Naive thymus-derived CD4-positive, alpha-beta T cell (primary cell): ENCODE results near the gene ACOX1. TPM values are rescaled to one million over a fixed set of nuclear protein-coding genes. Genes with fewer than 3 reads are reported as not detected.

Source experiments
- ATAC-seq: fragments of 150-1000 bp; cut with Tn5 transposase; 2 replicates; pipeline ENCODE4 v1.10.0; 2021; ENCODE audit warnings: mild to moderate bottlenecking, moderate library complexity
- CTCF ChIA-PET: fragments of 350-600 bp; sonication (Branson Sonifier 250); formaldehyde crosslinking; loops from one replicate; lab custom pipeline; 2021; ENCODE audit warnings: antibody characterized with exemption; lab: Charles Lee
- POLR2A ChIA-PET: fragments of 350-600 bp; sonication (Branson Sonifier 250); formaldehyde crosslinking; loops from one replicate; lab custom pipeline; 2021; ENCODE audit warnings: antibody characterized with exemption, inconsistent platforms; lab: Charles Lee
- DNase-seq, 9 donors: peaks; one replicate each; pipeline versions ENCODE4 v3.0.0 to v3.0.0-alpha.2; 2020 to 2022; ENCODE audit warnings: mixed read lengths in 1 of 9
- H3K27ac ChIP-seq: one replicate; pipeline ENCODE4 v1.7.0; 2013; ENCODE audit warnings: mild to moderate bottlenecking, low read depth, low read length, moderate library complexity
- H3K27me3 ChIP-seq, 2 donors: one replicate each; pipeline ENCODE4 v1.7.0; 2013; ENCODE audit warnings: low read length in 2 of 2, mild to moderate bottlenecking in 2 of 2, moderate library complexity in 2 of 2; ENCODE audit not compliant: control insufficient read depth in 2 of 2, insufficient read depth in 2 of 2
- H3K36me3 ChIP-seq, 3 experiments: 1 replicate in 2 of 3; 2 replicates in 1 of 3; pipeline ENCODE4 v1.7.0; 2013; ENCODE audit warnings: low read length in 3 of 3, mild to moderate bottlenecking in 3 of 3, moderate library complexity in 1 of 3; ENCODE audit not compliant: insufficient read depth in 3 of 3, control insufficient read depth in 2 of 3
- H3K4me1 ChIP-seq, 2 donors: one replicate each; pipeline ENCODE4 v1.7.0; 2013; ENCODE audit warnings: low read length in 2 of 2, mild to moderate bottlenecking in 2 of 2, moderate library complexity in 1 of 2; ENCODE audit not compliant: control insufficient read depth in 2 of 2, insufficient read depth in 2 of 2
- H3K4me3 ChIP-seq: 2 replicates; pipeline ENCODE4 v1.7.0; 2013; ENCODE audit warnings: mild to moderate bottlenecking, low read length
- H3K9me3 ChIP-seq, 3 experiments: 1 replicate in 2 of 3; 2 replicates in 1 of 3; pipeline ENCODE4 v1.7.0; 2013; ENCODE audit warnings: low read length in 3 of 3; ENCODE audit not compliant: control insufficient read depth in 2 of 3
- H3K27ac Mint-ChIP-seq, 9 donors: one replicate each; pipeline ENCODE4 v1.8.0; 2020 to 2022; ENCODE audit warnings: mixed read lengths in 9 of 9, mild to moderate bottlenecking in 8 of 9, moderate library complexity in 5 of 9, inconsistent platforms in 2 of 9
- H3K27me3 Mint-ChIP-seq, 5 donors: one replicate each; pipeline ENCODE4 v1.8.0; 2021 to 2022; ENCODE audit warnings: mixed read lengths in 5 of 5, mild to moderate bottlenecking in 1 of 5
- H3K36me3 Mint-ChIP-seq, 5 donors: one replicate each; pipeline ENCODE4 v1.8.0; 2020 to 2022; ENCODE audit warnings: mixed read lengths in 5 of 5, mild to moderate bottlenecking in 3 of 5, inconsistent platforms in 1 of 5
- H3K4me1 Mint-ChIP-seq, 7 donors: one replicate each; pipeline ENCODE4 v1.8.0; 2020 to 2022; ENCODE audit warnings: mixed read lengths in 7 of 7, mild to moderate bottlenecking in 3 of 7, inconsistent platforms in 1 of 7
- H3K4me3 Mint-ChIP-seq, 10 donors: one replicate each; pipeline ENCODE4 v1.8.0; 2020 to 2022; ENCODE audit warnings: mild to moderate bottlenecking in 10 of 10, mixed read lengths in 10 of 10, moderate library complexity in 6 of 10, inconsistent platforms in 2 of 10
- H3K9me3 Mint-ChIP-seq, 11 donors: one replicate each; pipeline ENCODE4 v1.8.0; 2020 to 2022; ENCODE audit warnings: mixed read lengths in 11 of 11, mild to moderate bottlenecking in 4 of 11, inconsistent platforms in 1 of 11, moderate library complexity in 1 of 11
- intact Hi-C, 2 donors: fragments of 100-400 bp; cut with micrococcal nuclease; formaldehyde crosslinking; loops; one replicate each; pipeline ENCODE4 v1.15.1; 2023
- polyA plus RNA-seq, 2 donors: library from polyadenylated mRNA; unstranded; fragments of 300-500 nt; fragmentation: Illumina TruSeq; gene quantifications; one replicate each; pipeline ENCODE4 v1.2.3, GENCODE V29; 2021
- total RNA-seq, 6 experiments: library from RNA in 5 of 6; stranded (reverse) in 5 of 6; gene quantifications; 1 replicate in 5 of 6; 2 replicates in 1 of 6; pipeline ENCODE4 v1.2.3 and lab custom pipeline; 2021 to 2026

The ACOX1 gene
- total RNA-seq (10 to 100 TPM; 22.8 to 35.0 (median 33.5) TPM), polyA plus RNA-seq (10 to 100 TPM; 12.5 to 25.5 TPM), total RNA-seq (lab: John Stamatoyannopoulos, UW) (31.5 reads per million, percentile 61 among the genes with 10 or more reads in this experiment)

DNA sequence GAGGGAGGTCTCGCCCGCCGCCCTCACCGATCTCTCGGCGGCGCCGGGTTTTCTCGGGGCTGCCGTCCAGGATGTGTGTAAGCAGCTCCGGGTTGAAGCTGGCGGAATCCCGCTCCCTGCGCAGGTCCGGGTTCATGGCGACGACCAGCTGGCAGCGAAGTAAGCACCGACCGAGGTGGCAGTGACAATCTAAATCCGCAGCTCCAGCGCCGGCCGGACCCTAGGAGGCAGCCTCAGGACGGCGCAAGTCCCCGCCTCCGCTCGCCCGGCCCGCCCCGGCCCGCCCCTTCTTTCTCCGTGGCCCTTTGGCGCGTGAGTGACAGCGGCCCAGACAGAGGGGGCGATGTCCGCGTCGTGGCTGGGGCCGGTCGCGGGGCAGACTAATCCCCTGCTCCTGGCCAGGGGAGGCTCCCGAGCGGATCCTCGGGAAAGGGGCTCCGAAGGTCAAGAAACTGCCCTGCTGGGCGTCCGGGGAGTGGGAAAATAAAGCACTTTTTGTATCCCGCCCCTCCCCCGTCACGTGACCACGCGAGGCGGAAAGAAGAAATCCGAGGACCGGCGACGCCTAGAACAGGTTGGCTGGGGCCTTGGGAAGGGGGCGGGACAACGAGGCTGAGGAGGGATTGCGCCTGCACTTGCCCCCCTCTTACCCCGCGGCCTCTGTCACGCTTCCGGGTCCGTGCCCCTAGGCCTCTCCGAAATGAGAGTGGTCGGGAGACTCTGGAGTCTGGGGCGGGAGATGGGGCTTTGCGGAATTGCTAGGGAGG, at the start of gene ACOX1, which contains the start of gene TEN1:
ACOX1 (minus strand) TSS at position 229 of the 767 bp plus-strand sequence; CDS start at position 136, 93 bp downstream.
TEN1 (plus strand) TSS at position 303 of the 767 bp plus-strand sequence. CDS start 6,953 bp downstream, outside the sequence.
- H3K36me3 ChIP-seq = peaks cover 0 to 7% (median 0%) of the 10 kb centered on the region in 3 experiments
- DNase-seq (peak; percentile 84 to 96 (median 93)), ATAC-seq (peak; percentile 95)
- H3K27me3 ChIP-seq = no peaks in the 10 kb centered on the region
- peaks cover 0 to 3% (median 1%) of the 10 kb centered on the region in 5 donors for H3K36me3 Mint-ChIP-seq
- H3K27ac ChIP-seq = peak within 1 kb of the TSS; percentile 100
- H3K27me3 Mint-ChIP-seq = no peaks in the 10 kb centered on the region
- H3K27ac Mint-ChIP-seq = peak within 1 kb of the TSS; percentile 98 to 100 (median 100)
- ChIA-PET CTCF (interaction anchor here (0.8 kb wide), 1 partner anchor 38 kb away, joined by 3 read pairs; the partner anchor contains the start of gene FBF1), POLR2A (interaction anchor here (0.7 to 1.9 kb wide), 8 partner anchors 11 to 374 kb away, joined by 3 to 7 read pairs (median 4); partner anchors contain the start of genes FBF1, MRPL38 and PRPSAP1)
- peak within 1 kb of the TSS; percentile 91 to 99 (median 98) for H3K4me3 Mint-ChIP-seq
- intact Hi-C loops = loop anchor here (1.0 to 10.0 kb wide), 16 partner anchors 26 to 758 kb away; partner anchors contain the start of genes FBF1 (in 2 of the 2), UBE2O (in 2 of the 2), MFSD11 (in 1 of the 2) and MIF4GD (in 1 of the 2)
- H3K9me3 Mint-ChIP-seq = no peaks in the 10 kb centered on the region
- H3K4me1 Mint-ChIP-seq = peaks cover 26 to 53% (median 47%) of the 10 kb centered on the region in 7 donors
- H3K4me1 ChIP-seq = peaks cover 5 to 6% of the 10 kb centered on the region in 2 donors
- no peaks in the 10 kb centered on the region for H3K9me3 ChIP-seq
- H3K4me3 ChIP-seq = peak within 1 kb of the TSS; percentile 89

- Histone ChIP-seq H3K36me3 (no peaks in the 10 kb centered on the region), H3K27me3 (no peaks in the 10 kb centered on the region), H3K27ac (peak within 1 kb of the TSS; percentile 40), H3K4me3 (no peak within 1 kb of the TSS), H3K4me1 (peaks cover 8 to 23% of the 10 kb centered on the region in 2 donors), H3K9me3 (no peaks in the 10 kb centered on the region)
- H3K27me3 Mint-ChIP-seq = no peaks in the 10 kb centered on the region
- no peak for ATAC-seq
- H3K4me1 Mint-ChIP-seq = peaks cover 9 to 31% (median 26%) of the 10 kb centered on the region in 7 donors
- peak within 1 kb of the TSS in 6 of 9 donors; percentile 25 to 97 (median 80) for H3K27ac Mint-ChIP-seq
- H3K4me3 Mint-ChIP-seq = peak within 1 kb of the TSS in 1 of 10 donors; percentile 84
- POLR2A ChIA-PET = interaction anchor here (0.6 kb wide), 1 partner anchor 68 kb away, joined by 5 read pairs; no protein-coding TSS in a partner anchor
- CTCF ChIA-PET = no interaction called here
- intact Hi-C loops = no loop called here
- H3K36me3 Mint-ChIP-seq = no peaks in the 10 kb centered on the region
- no peak for DNase-seq
- H3K9me3 Mint-ChIP-seq = no peaks in the 10 kb centered on the region
Observed at GRCh38 chr17:76027159-76027839, 48.3 kb upstream of the ACOX1 start, which contains the start of gene EVPL. TSS of gene EVPL (minus strand) at chr17:76027306. CDS start at chr17:76027198, 108 bp downstream.

DNA sequence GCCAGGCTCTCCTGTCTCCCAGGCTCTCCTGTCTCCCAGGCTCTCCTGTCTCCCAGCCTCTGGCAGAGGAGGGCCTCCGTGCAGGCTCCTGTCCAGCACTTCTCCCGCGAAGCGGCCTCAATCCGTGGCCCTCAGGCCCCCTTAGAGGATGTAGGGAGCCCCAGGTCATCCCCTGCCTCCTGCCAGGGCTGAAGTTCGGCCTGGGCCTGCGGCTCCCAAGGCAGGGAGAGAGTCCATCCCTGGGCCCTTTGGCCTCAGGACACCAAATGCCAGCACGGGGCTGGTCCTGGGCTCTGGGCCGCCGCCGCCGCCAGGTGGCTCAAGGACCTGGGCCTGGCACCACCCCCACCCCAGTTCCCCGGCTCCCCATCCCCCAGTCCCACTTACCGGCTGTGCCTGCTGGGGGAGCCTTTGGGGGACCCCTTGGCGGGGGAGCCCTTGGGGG, 47.8 kb upstream of the ACOX1 start:
- H3K4me3 Mint-ChIP-seq = peak overlapping the region in 1 of 10 donors; percentile 55
- DNase-seq (no peak), ATAC-seq (no peak)
- Histone ChIP-seq H3K27ac (no peak overlapping the region), H3K4me1 (peaks cover 8 to 23% of the 10 kb centered on the region in 2 donors), H3K9me3 (no peaks in the 10 kb centered on the region), H3K27me3 (no peaks in the 10 kb centered on the region), H3K4me3 (no peak overlapping the region), H3K36me3 (no peaks in the 10 kb centered on the region)
- CTCF ChIA-PET = no interaction called here
- peaks cover 9 to 31% (median 26%) of the 10 kb centered on the region in 7 donors for H3K4me1 Mint-ChIP-seq
- intact Hi-C loops = no loop called here
- POLR2A ChIA-PET = no interaction called here
- no peaks in the 10 kb centered on the region for H3K27me3 Mint-ChIP-seq
- peak overlapping the region in 4 of 9 donors; percentile 13 to 36 (median 29) for H3K27ac Mint-ChIP-seq
- no peaks in the 10 kb centered on the region for H3K36me3 Mint-ChIP-seq
- no peaks in the 10 kb centered on the region for H3K9me3 Mint-ChIP-seq

- intact Hi-C loops = no loop called here
- POLR2A ChIA-PET = no interaction called here
- Histone ChIP-seq H3K9me3 (no peaks in the 10 kb centered on the region), H3K4me1 (peaks cover 8 to 20% of the 10 kb centered on the region in 2 donors), H3K4me3 (no peak overlapping the region), H3K27me3 (no peaks in the 10 kb centered on the region), H3K27ac (no peak overlapping the region), H3K36me3 (no peaks in the 10 kb centered on the region)
- peak overlapping the region in 3 of 9 donors; percentile 51 to 67 (median 64) for H3K27ac Mint-ChIP-seq
- CTCF ChIA-PET = interaction anchor here (0.9 to 1.3 kb wide), 2 partner anchors 10 to 11 kb away, joined by 5 read pairs; no protein-coding TSS in a partner anchor
- H3K9me3 Mint-ChIP-seq = no peaks in the 10 kb centered on the region
- H3K4me3 Mint-ChIP-seq = no peak overlapping the region
- peaks cover 9 to 31% (median 22%) of the 10 kb centered on the region in 7 donors for H3K4me1 Mint-ChIP-seq
- no peak for DNase-seq
- no peaks in the 10 kb centered on the region for H3K27me3 Mint-ChIP-seq
- H3K36me3 Mint-ChIP-seq = no peaks in the 10 kb centered on the region
- ATAC-seq = no peak
Observed at GRCh38 chr17:76025294-76025693, 46.3 kb upstream of the ACOX1 start.

GRCh38 chr17:76024353-76024752, 45.4 kb upstream of the ACOX1 start:
- no peak for ATAC-seq
- ChIA-PET CTCF (no interaction called here), POLR2A (no interaction called here)

GRCh38 chr17:76023900-76024237, 44.9 kb upstream of the ACOX1 start:
- no peaks in the 10 kb centered on the region for H3K36me3 ChIP-seq
- no peak overlapping the region for H3K27ac Mint-ChIP-seq
- DNase-seq (no peak), ATAC-seq (no peak)
- no peak overlapping the region for H3K27ac ChIP-seq
- no peaks in the 10 kb centered on the region for H3K9me3 Mint-ChIP-seq
- H3K27me3 ChIP-seq = no peaks in the 10 kb centered on the region
- POLR2A ChIA-PET = no interaction called here
- peaks cover 0 to 18% (median 10%) of the 10 kb centered on the region in 7 donors for H3K4me1 Mint-ChIP-seq
- H3K27me3 Mint-ChIP-seq = peaks cover 0 to 3% (median 0%) of the 10 kb centered on the region in 5 donors
- intact Hi-C loops = no loop called here
- H3K4me1 ChIP-seq = peaks cover 0 to 7% of the 10 kb centered on the region in 2 donors
- no peak overlapping the region for H3K4me3 ChIP-seq
- H3K9me3 ChIP-seq = no peaks in the 10 kb centered on the region
- CTCF ChIA-PET = no interaction called here
- no peaks in the 10 kb centered on the region for H3K36me3 Mint-ChIP-seq
- no peak overlapping the region for H3K4me3 Mint-ChIP-seq

More at GRCh38 chr17:76024353-76024752, 45.4 kb upstream of the ACOX1 start:
- no peaks in the 10 kb centered on the region for H3K36me3 ChIP-seq
- H3K4me1 Mint-ChIP-seq = peaks cover 3 to 23% (median 15%) of the 10 kb centered on the region in 7 donors
- H3K36me3 Mint-ChIP-seq = no peaks in the 10 kb centered on the region
- peaks cover 0 to 3% (median 0%) of the 10 kb centered on the region in 5 donors for H3K27me3 Mint-ChIP-seq
- peaks cover 2 to 12% of the 10 kb centered on the region in 2 donors for H3K4me1 ChIP-seq
- H3K4me3 ChIP-seq = no peak overlapping the region
- no peak overlapping the region for H3K4me3 Mint-ChIP-seq
- H3K27me3 ChIP-seq = no peaks in the 10 kb centered on the region
- H3K9me3 Mint-ChIP-seq = no peaks in the 10 kb centered on the region
- no peak for DNase-seq
- intact Hi-C loops = no loop called here
- H3K27ac Mint-ChIP-seq = peak overlapping the region in 3 of 9 donors; percentile 36 to 64 (median 51)
- H3K27ac ChIP-seq = no peak overlapping the region
- no peaks in the 10 kb centered on the region for H3K9me3 ChIP-seq
